Measurements from ENCODE around the gene C4orf36.

The C4orf36 gene, protein sequence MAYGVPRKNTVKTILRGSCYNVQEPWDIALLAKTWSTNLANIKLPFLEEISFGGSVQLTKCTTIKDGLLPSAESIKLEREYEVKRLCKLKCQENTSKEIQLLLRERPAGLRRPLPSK

DNA sequence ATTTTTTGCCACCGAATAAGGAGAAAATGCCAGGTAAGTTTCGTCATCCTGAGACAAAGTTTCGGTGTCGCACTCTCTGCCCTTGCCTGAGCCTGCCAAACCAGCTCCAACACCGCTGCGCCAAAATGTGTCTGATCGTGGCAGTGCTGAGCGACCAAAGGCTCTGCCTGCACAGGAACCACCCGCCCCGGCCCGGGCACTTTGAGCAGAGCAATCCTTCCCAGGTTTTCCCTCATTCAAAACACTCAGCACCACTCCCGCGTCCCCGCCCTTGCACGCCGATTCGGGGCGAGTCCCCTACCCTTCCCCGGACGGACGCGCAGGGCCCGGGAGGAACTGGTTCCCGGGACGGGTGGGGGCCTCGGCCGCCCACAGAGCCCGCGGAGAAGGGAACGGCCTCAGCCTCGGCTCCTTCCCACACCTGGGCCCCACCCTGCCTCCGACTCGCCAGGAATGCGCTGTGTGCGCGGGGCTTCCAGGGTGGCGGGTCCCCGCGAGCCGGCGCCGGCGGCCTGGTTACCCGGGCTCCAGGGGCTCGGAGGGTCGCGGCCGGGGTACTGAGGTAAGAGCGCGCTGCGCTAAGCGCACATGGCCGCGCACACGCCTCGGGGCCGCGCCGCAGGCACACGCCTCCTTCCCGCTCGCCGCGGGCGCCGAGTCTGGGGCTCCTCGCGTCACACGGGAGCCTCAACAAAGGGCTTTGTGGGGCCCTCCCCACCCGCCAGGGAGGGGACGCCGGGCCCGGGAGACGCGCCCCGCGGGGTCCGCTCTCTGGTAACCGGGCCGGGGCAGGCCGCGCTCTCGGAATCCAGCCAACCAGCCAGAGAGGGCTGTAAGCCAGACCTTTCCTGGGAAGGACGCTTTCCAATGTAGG is at the start of gene C4orf36:
Gene C4orf36 (minus strand): TSS at position 661 of the 874 bp plus-strand sequence. CDS start 902 bp downstream, outside the sequence.
- peak; percentile 68 for DNase-seq

DNA sequence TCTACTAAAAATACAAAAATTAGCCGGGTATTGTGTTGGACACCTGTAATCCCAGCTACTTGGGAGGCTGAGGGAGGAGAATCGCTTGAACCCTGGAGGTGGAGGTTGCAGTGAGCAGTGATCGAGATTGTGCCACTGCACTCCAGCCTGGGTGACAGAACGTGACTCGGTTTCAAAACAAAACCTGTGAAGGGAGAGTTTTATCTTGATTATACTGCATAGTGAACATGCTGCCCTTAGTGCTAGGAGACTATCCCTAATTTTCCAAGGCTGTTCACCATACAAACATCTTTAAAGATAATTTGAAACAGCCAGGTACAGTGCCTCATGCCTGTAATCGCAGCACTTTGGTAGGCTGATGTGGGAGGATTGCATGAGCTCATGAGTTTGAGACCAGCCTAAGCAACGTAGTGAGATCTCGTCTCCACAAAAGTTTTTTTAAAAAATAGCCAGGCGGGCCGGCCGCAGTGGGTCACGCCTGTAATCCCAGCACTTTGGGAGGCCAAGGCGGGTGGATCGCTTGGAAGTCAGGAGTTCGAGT is 48.8 kb upstream of the C4orf36 start:
- DNase-seq = no peak

DNA sequence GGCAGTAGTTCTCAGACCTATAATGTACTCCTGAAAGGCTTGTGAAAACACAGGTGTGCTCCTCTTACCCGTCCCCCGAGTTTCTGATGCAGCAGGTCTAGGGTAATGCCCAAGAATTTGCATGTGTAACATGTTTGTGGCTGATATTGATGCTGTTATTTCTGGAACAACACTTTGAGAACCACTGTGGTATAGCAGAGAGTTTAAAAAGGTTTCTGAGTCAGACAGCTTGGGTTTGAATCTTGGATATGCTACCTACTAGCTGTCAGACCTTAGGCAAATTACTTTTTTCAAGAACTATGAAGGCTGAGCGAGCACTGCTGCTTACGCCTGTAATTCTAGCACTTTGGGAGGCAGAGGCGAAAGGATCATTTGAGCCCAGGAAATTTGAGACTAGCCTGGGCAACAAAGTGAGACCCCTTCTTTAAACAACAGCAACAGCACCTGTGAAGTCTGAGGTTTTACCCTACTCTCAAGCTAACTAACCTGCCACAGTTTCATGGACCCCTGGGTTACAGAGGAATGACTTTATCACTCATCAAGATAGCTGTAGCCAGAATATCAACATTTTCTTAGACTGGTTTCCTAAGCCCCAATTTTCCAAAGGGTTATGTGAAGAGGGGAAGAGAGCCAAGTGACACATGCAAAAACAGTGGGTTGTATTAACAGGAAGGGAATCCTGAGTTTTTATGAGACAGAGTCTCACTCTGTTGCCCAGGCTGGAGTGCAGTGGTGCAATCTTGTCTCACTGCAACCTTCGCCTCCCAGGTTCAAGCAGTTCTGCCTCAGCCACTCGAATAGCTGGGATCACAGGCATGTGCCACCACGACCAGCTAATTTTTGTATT is 47.7 kb upstream of the C4orf36 start:
- no peak for DNase-seq

DNA sequence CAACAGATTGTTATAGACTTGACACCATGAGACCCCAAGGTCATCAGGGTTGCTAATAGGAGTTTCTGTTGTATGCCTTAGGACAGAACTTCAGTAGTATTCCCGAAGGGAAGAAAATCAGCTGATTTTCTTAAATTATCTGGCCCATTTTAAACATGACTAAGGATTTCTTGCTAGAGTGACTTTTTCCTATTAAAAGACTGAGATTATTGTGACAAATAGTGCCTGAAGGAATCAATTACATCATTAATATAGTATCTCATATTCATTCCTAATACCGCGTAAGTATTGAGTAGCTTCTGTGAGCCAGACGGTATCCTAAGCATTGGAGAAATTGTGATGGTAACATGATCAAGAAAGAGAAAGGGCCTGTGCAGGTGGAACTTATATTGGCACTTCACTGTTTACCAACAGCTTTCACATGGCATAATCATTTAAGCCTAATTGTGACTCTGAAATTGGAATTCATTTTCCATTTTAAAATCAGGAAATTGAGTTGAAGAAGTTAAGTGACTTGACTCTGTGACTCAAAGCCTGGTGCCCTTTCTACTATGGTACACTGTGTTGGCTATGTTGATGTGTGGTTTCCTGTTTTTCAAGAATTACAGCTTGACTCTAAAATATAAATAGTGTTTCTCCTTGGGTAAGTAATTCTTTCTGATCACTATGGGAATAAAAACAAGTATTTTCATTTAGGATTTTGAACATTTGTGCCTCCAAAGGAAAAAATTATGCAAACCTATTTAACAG is 46.7 kb upstream of the C4orf36 start:
- DNase-seq = no peak

DNA sequence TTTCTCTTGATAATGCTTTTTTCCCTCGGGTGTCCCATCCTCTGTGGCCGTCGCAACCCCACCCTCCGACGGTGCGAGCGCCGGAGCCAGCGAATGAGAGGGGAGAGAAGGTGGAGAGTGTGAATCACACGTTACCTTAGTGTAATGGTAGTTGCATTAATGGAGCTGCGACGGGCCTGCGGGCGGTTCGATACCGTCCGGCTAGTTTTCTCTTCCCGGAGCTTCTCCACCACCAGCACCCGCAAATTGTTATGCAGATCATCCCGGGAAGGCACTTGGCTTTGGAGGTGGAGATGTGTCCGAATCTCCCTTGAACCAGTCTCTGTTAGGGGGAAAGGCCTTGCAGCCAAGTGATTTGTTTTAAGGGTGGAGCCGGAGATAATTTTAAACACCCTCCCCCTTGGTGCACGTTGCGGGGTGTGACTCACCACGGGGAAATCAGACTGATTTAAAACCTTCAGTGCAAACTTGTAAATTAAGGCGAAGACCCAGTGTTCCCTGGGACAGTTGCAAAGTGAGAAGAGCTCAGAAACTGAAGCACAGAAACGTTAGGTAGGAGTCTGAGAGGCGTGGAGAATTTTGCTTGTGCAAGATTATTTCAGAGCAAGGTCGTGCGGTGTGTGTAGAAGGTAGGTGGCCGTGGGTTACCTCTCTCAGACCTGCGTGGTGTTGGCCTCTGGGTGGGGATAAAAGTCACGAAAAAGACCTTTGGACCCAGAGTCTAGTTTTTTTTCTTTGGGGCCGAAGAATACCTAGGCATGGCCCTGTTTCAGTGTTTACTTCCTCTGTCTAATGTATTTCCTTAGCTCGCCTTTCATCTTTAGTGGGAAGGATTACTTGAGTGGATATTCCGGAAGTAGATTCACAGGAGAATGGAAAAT is 43.9 kb upstream of the C4orf36 start:
- no peak for DNase-seq

DNA sequence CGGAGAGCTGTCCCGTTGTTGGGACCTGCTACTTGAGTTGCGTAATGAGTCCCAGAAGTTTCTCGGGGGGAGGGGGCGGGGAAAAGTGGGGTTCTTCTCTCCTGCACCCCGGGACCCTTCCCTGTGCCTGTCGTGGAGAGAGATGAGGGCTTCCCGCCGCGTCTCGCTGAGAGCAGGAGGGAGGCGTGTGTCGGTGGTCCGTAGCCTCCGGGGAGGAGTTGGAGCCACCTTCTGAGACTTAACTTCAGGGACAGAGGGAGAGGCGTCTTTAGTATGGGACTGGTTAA is 43.3 kb upstream of the C4orf36 start:
- no peak for DNase-seq

DNA sequence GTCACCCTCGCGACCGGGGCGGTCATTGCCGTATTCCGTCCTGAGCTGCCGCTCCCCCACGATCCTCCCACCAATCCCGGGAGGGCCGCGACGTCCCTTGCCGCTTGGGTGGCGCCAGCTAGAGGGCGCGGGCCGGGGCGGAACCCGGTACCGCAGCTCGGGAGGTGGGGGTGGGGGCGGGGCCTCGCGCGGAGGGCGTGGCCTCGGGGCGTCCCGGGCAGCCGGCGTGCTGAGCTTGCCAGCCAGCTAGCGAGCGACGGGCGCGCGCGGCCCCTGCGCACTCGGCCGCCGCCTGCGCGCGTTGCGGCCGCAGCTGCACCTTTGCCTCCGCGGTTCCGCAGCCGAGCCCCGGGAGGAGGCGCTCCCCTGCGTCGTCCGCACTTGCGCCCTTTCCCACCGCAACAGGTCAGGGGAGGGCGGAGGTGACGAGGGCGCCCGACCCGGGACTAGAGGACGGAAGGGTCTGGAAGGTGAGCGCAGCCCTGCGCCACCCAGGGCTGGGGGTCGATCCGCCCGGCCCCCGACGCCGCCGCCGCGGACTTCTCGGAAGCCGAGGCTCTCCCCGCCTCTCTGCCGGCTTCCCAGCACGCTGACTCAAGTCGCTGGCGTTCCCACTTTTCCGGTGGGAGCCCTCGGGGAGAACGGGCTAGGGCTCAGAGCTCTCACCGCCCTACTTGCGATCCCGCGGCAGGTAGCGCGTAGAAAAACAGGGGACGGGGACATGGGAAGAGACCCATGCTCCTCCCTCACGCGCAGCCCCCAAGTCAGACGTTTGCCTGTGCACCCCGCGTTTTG is 42.7 kb upstream of the C4orf36 start, which contains the start of gene AFF1:
Gene AFF1 (plus strand): TSS at position 241 of the 795 bp plus-strand sequence. CDS start 13,523 bp downstream, outside the sequence.
- peak; percentile 55 for DNase-seq

DNA sequence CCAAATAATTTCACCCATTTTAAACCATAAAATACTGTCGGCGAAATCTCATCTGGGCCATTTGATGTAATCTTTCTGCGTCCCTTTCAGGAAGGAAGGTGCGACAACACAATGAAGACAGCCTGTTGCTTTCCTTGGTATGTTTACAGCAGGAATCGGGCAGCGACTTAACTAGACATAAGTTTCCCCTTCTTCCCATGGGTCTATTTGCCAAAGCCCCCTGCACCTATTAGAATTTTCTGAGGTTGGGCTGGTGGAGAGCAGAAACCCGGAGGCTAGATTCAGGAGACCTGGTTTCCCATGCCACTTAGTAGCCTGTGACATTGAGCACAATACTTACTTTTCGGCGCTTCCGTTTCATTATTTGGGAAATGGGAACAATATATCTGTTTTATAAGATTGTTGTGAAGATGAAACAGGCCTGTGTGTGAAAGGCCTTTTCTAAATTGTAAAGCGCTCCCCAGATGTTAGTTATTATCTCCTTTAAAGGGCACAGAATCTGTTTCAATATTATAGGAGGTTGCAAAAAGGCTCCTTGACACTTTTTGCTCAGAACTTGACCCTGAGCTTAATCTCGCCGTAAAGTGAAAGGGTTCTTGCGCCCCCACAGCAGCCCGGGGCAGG is 42.0 kb upstream of the C4orf36 start:
- no peak for DNase-seq

DNA sequence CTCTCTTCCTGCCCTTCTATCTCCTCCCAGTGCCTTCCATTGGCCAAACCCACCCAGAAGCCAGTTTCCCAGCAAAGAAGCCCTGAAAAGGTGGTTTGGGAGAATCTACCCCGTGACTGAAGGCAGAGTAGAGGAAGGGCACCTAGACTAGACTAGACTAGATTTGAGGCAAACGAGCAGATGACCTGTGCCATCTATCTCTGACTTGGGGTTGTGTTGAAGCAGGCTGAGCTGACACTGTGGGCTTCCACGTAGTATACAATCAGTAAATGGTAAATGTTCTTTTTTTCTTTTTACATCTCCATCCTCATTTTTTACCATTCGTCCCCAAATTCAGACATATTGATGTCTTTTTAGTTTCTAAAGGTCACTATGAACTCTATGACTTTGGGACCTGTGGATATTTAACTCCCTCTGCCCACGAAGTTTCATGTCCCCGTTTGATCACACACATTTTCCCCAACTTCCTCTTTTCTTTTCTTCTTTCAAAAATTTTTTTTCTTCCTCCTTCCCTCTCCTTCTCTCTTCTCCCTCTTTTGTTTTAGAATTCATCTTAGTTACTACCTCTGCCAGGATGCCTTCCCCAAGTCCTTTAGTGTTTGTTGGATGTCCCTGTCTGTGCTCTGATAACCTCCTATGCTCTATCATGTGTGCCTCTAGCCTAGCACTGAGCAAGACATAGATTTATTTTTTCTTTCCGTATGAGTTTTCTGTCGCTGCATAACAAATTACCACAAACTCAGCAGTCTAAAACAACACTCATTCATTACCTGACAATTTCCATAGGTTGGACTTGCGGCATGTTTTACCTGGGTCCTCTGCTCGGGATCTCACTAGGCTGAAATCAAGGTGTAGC is 36.4 kb upstream of the C4orf36 start:
- DNase-seq = no peak

DNA sequence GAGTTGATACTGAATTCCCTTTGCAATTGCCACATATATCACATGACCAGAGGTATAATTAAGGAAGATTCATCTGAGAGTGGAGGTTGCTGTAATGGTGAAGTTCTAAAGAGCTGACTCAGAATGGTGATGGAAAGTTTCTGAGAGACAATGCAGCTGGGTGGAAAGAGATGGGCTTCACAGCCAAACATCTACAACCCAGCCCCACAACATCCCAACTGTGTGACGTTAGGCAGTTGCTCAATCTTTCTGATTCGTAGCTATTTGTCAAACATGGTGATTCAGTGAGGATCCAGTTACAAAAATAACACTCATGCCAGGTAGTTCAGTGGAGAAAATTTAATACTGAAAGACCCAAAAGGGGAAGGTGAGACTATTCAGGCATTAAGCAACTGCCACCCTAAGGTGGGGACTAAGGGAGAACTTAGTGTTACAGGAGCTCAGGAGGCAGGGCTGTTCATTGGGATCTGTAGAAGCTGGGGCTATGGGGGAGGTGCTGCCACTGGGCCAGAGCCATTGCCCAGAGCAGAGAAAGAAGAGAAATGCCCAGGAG is 35.7 kb upstream of the C4orf36 start:
- no peak for DNase-seq

DNA sequence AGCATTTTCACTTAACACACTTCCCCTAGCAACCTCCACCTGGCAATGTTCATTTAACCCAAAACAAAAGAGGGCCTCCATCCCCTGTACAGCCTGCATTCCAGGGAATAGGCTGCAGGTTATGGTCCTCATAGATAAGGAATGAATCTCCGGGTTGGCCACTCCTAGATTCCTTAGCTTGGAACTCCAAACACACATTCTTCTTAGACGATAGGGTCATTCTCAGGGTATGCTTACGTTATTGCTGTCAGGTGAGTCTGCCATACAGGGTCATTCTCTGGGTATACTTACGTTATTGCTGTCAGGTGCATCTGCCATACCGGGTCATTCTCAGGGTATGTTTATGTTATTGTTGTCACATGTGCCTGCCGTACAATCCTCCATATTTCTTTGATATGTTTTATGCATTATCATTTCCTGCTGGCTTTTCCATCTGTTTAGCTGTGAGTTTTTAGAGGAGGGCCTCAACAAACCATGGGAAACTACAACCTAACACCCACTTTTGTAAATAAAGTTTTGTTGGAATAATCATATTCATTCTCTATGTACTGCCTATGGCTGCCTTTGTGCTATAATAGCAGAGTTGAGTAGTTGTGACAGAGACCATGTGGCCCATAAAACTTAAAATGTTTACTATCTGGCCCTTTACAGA is 34.3 kb upstream of the C4orf36 start:
- DNase-seq = no peak

DNA sequence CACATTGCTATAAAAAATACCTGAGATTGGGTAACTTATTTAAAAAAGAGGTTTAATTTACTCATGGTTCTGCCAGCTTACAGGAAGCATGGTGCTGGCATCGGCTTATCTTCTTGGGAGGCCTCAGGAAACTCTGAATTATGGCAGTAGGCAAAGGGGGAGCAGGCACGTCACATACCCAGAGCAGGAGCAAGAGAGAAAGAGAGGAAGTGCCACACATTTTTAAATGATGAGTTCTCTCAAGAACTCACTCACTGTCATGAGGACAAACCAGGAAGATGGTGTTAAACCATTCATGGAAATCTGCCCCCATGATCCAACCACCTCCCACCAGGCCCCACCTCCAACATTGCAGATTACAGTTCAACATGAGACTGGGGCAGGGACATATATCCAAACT is 32.6 kb upstream of the C4orf36 start:
- DNase-seq = no peak

DNA sequence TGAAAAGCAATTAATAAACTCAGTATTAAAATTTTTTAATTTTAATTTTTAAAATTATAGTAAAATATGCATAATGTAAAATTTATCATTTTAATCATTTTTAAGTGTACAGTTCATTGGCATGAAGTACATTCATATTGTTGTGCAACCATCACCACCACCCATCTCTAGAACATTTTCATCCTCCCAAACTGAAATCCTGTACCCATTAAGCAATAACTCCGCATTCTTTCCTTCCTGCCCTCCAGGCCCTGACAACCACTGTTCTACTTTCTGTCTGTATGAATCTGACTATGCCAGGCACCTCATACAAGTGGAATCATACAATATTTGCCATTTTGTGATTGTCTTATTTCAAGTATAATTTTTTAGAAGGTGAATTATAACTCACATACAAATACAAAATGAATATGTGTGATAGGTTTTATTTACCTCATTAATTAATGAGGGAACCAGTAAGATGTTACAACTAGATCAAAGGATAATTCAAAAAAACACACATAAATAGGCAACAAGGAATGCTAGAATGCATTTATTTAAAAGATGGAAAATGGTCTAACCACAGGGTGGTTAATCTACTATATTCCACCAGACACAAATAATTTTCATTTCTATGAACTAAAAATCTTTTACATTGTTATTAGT is 29.5 kb upstream of the C4orf36 start:
- DNase-seq = no peak

DNA sequence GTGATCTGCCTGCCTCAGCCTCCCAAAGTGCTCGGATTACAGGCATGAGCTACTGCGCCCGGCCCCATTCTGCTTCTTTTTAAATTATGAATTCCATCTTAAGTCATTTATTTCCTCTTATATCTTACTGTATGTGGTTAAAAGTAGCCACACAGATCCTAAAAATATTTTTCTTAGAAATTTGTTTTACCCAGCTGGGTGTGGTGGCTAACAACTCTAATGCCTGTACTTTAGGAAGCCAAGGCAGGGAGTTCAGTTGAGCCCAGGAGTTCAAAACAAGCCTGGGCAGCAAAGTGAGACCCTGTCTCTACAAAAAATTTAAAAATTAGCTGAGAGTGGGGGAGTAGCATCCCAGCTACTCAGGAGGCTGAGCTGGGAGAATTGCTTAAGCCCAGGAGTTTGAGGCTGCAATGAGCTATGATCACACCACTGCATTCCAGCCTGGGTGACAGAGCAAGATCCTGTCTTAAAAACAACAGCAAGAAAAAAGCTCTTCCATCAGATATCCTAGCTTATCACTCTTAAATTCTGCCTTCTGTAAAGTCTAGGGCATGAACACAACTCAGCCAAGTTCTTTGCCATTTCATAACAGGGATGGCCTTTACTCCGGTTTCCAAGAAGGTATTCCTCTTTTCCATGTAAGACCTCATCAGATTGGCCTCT is 27.5 kb upstream of the C4orf36 start:
- DNase-seq = no peak

DNA sequence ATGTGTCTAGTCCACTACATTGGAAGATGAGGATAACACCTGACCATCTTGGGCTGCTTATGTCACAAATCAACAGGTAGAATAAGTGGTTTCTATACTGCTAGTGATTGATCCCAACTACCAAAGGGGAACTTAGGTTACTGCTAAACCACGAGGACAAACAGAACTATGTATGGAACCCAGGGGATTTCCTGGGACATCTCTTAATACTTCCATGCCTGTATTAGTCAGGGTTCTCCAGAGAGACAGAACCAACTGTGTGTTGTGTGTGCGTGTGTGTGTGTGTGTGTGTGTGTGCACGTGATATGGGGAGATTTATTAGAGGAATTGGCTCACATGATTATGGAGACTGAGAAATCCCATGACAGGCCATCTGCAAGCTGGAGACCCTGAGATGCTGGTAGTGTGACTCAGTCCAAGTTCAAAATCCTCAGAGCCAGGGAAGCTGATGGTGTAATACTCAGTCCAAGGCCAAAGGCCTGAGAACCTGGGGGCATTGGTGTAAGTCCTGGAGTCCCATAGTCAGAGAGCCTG is 26.4 kb upstream of the C4orf36 start:
- DNase-seq = no peak

DNA sequence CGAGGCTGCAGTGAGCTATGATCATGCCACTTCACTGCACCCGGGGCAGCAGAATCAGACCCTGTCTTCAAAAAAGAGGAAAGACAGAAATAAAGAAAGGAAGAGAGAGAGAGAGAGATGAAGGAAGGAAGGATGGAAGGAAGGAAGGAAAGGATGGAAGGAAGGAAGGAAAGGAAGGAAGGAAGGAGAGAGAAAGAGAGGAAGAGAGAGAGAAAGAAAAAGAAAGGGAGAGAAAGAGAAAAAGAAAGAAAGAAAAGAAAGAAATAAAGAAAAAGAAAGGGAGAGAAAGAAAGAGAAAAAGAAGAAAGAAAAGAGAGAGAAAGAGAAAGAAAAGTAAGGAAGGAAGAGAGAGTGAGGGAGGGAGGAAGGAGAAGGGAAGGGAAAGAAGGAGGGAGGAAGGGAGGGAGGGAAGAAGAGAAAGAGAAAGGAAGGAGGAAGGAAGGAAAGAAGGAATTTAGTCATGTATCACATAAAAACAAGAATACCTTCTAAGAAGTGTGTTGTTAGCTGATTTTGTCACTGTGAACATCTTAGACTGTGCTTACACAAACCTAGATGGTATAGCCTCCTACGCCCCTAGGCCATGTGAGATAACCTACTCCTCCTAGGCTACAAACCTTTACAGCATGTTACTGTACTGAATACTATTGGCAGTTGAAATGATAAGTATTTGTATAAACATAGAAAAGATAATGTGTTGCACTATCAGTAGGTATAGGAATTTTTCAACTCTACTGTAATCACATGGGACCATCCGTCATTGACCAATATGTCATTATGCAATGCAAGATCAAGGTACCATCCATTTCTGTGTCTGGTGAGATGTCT is 25.2 kb upstream of the C4orf36 start:
- DNase-seq = no peak
